ENCODE results near the gene HEATR5A.

Gene HEATR5A

GRCh38 chr14:31401369-31401932 is 18.9 kb downstream of the HEATR5A start:
- no peak for DNase-seq (ENCODE audit: low read depth in 1 of 2, low spot score in 1 of 2)
- Histone ChIP-seq H3K4me3 (replicated peaks; ENCODE audit: insufficient read depth, low read length) (no peak overlapping the region), H3K27me3 (ENCODE audit: insufficient read depth, poor library complexity, severe bottlenecking) (no peaks in the 10 kb centered on the region), H3K27ac (replicated peaks) (no peak overlapping the region)
- TF ChIP-seq CTCF (IDR thresholded peaks at IDR 0.05; ENCODE audit: insufficient read depth, low read length) (no peak), GABPA (IDR thresholded peaks at IDR 0.05; ENCODE audit: low read depth) (no peak), POLR2AphosphoS5 (IDR thresholded peaks at IDR 0.05; ENCODE audit: low read depth) (no peak), SPI1 (IDR thresholded peaks at IDR 0.05; ENCODE audit: borderline replicate concordance, low read depth) (no peak), REST (IDR thresholded peaks at IDR 0.05; ENCODE audit: insufficient replicate concordance, low read depth) (no peak)

GRCh38 chr14:31400031-31400638 is 20.2 kb downstream of the HEATR5A start:
- no peak overlapping the region for H3K27ac ChIP-seq (replicated peaks)
- DNase-seq (ENCODE audit: low read depth in 1 of 2, low spot score in 1 of 2) = no peak
- H3K4me3 ChIP-seq (replicated peaks; ENCODE audit: insufficient read depth, low read length) = no peak overlapping the region
- TF ChIP-seq GABPA (IDR thresholded peaks at IDR 0.05; ENCODE audit: low read depth) (no peak), REST (IDR thresholded peaks at IDR 0.05; ENCODE audit: insufficient replicate concordance, low read depth) (no peak), POLR2AphosphoS5 (IDR thresholded peaks at IDR 0.05; ENCODE audit: low read depth) (no peak), SPI1 (IDR thresholded peaks at IDR 0.05; ENCODE audit: borderline replicate concordance, low read depth) (no peak), CTCF (IDR thresholded peaks at IDR 0.05; ENCODE audit: insufficient read depth, low read length) (no peak)
- no peaks in the 10 kb centered on the region for H3K27me3 ChIP-seq (ENCODE audit: insufficient read depth, poor library complexity, severe bottlenecking)

GRCh38 chr14:31395572-31396205 is 24.7 kb downstream of the HEATR5A start:
- Histone ChIP-seq H3K27ac (replicated peaks) (no peak overlapping the region), H3K27me3 (ENCODE audit: insufficient read depth, poor library complexity, severe bottlenecking) (no peaks in the 10 kb centered on the region), H3K4me3 (replicated peaks; ENCODE audit: insufficient read depth, low read length) (no peak overlapping the region)
- no peak for TF ChIP-seq POLR2AphosphoS5 (IDR thresholded peaks at IDR 0.05; ENCODE audit: low read depth)
- no peak for TF ChIP-seq SPI1 (IDR thresholded peaks at IDR 0.05; ENCODE audit: borderline replicate concordance, low read depth)
- no peak for TF ChIP-seq REST (IDR thresholded peaks at IDR 0.05; ENCODE audit: insufficient replicate concordance, low read depth)
- no peak for TF ChIP-seq CTCF (IDR thresholded peaks at IDR 0.05; ENCODE audit: insufficient read depth, low read length)
- no peak for TF ChIP-seq GABPA (IDR thresholded peaks at IDR 0.05; ENCODE audit: low read depth)
- no peak for DNase-seq (ENCODE audit: low read depth in 1 of 2, low spot score in 1 of 2)
